NCI-H146 (cell line): ENCODE data around the gene EVA1C.
"Not testable (repeated sequence)": the region's sequence is repeated elsewhere in the genome, so short reads cannot be mapped to it uniquely, and the experiment has no call there.

Experiments
- DNase-seq: peaks from one replicate; lab custom pipeline; 2025; lab: John Stamatoyannopoulos, UW

Gene EVA1C

DNA sequence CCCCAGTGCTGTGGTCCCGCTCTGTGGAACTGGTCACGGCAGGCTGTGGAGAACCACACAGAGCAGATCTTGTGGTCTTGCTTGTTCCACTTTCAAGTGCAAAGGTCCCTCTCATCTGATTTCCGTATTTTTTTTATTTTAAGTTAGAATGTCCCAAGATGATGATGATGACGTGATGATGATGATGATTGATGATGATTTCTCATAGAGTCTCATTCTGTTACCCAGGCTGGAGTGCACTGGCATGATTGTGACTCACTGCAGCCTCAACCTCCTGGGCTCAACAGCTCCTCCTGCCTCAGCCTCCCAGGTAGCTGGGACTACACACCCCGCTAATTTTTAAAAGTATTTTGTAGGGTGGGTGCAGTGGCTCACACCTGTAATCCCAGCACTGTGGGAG lies 12.2 kb downstream of the EVA1C start:
- DNase-seq = no peak

DNA sequence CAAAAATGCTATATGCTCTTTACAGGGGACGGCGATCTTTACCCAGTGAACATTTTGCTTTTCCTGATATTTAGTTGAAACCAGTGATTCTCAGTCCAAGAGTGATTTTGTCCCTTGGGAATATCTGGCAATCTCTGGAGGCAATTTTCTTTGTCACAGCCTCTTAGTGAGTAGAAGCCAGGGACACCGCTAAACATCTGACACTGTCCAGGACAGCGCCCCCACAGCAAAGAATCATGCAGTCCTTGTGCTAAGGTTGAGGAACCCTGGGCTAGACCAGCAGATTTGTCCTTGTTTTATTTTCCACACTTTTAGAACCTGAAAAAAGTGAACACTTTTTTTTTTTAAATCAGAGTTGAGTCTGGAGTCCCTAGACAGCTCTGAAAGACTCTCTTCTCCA lies 13.1 kb downstream of the EVA1C start:
- no peak for DNase-seq

DNA sequence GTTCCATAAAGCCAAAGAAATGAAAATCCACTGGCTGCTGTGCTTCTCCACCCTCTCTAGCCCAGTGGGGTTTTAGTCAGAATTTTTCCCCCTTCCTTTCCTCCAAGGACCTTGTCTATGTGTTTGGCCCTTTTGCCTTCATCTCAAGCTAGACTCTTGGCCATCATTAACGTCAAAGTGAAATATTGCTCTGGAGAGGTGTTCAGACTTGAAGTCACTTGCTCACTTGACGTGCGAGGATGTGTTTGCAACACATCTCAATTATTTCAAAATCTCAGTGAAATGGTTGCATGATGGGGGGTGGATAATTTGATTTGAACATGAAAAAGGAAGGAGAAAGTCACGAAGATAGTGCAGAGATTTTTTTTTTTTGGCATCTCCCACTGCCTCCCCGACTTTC lies 13.6 kb downstream of the EVA1C start:
- DNase-seq = no peak

DNA sequence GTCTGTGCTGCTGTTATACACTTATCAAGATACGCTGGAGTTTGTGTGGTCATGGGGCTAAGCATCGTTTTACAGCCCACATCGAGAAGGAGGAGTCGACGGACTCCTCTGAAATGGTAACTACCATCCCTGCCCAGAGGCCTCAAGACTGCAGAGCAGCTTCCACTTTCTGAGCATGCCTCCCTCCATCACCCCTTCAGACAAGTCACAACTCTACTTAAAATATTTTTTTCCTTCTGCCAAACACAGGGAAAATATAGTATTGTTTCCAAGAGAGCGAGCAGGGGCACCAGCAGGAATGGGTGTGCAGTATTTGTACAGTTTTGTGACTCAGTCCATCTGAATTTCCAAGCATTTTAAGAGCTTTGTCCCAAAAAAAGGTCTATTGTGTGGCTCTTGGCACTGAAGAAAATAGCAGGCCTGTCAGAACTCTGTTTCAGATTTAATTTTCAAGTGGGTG lies 14.1 kb downstream of the EVA1C start:
- no peak for DNase-seq

DNA sequence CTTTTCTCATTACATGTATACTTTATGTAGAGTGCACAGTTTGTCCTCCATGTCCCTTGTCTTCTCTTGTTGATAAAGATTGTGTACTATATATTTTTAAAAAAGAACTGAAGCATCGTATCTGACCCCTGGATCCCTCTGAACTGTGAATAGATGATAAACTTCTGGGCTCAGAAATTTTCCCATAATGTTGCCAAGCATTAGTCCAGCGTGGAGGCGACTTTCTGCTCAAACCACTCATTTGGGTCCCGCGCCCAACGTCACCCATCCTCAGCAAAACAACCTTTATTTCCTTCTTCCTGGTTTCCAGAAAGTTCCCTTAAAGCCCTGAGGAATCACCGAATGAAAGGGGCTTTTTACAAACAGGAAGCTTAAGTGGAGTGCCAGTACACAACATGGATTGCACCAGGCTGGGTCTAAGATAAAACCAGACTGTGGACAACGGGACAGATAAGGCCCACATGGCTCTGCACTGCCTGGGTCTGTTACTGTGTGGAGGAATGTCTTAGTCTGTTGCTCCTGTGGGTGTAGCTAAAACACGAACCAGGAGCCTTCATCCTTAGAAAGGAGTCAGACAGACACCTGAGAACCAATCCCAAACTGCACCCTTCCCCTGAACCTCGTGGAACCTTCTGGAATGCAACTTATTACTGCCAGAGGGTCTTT lies 15.6 kb downstream of the EVA1C start:
- no peak for DNase-seq

DNA sequence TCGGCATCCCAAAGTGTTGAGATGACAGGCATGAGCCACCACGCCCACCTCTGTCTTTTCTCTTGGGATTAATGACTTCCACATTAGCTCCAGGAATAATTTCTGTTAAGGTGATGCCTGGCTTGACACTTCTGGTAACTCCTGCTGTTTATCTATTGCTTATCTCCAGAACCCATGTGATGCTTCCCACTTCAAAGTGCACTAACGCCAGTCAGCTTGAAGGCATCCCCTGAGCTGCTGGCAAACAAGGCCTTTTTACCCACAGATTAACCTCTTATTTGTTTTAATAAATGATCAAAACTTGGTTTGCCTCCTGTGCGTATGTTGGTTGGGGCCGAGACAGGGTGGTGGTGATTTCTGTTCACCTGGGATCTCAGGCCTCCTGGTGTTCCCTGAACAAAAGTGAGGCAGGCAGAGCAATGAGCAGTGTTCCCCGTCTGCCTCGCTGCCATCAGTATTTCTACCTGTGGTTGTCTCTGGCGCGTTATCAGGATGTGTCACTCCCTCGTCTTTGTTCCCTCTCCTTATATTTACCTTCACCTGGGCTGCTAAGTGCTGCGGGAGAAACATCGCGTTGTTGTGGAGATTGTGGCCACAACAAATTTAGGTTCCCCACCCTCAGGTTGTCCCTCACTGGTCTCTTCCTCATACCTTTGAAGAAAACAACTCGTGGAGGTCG lies 20.6 kb downstream of the EVA1C start:
- peak; percentile 77 for DNase-seq

DNA sequence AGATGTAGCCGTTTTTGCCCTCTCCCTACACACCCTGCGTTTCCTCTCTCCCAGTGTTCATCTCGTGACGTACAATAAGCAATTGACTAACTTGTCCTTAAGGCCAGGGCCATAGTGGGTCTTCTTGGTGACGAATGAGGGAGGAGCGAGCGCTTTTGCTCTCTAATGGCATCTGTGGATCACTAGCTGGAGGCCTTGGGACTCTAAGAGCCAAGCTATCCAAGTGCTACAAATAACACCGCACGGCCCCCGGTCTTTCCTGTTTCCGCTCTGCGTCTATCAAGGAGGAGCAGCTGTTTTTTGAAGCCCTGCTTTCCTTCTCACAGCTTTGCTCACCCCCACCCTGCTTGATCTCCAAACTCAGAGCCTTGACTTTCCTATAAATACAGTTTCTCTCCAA lies 25.2 kb downstream of the EVA1C start:
- no peak for DNase-seq

DNA sequence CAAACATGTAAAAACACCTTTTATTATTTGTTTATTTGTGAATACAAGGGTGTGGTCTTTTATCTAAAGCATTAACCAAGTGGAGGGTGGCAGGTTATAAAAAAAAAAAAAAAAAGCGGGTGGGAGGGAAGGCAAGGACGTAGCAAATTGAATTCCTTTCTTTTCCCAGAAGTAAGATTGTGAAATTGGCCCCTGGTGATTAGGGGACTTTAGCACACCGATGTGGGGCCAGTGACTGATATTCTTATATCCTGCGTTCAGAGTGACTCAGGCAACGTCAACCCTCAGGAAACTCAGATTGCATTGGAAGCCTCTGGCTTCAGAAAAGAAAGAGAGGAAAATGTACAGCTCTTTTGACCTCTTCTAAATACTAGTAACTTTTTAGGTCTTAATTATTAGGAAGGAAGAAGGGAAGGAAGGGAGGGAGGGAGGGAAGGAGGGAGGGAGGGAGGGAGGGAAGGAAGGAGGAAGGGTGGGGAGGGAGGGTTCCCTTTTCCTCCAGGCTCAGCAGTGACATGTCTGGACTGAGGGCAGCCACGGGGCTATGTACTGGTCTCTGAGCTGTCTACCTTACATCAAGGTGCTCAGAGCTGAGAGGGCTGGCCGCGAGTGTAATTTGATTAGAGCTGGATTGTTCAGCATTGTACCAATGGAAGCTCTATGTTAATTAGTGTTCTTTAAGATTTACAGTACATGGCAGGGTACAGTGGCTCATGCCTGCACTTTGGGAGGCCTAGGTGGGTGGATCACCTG lies 30.2 kb downstream of the EVA1C start:
- no peak for DNase-seq

DNA sequence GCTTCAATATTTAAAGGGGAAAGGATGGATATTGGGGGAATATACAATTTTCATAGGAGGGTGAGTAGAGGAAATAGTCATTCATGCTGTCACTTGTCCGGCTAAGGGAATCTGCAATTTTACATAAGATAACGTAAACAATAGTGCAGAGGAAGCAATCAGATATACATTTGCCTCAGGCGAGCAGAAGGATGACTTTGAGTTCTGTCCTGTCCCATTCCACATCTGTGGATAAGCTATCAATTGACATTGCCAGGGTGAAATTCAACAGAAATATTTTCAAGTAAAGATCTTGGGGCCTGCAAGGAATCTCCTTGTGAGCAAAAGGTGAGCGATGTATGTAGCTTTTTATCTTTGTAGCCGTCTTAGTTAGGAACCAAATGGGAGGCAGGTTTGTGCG lies 32.6 kb downstream of the EVA1C start:
- DNase-seq = no peak

DNA sequence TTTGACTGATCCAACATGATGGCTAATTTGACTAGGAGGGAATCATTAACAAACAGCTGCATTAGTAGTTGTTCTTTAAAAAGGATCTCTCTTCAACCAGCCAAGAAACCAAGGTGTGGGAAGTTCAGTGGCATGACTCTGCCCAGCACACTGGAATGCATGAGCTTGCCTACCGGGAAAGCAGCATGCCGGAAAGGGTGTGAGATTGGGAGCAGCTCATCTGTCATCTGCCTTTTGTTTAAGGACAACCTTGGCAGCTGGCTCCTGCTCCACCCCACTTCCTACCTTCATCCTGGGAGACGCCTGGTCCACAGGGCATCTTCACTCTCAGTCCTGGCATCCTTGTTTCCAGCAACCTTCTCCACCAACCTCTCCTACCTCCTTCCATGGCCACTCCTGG lies 33.9 kb downstream of the EVA1C start:
- DNase-seq = not testable (repeated sequence)

DNA sequence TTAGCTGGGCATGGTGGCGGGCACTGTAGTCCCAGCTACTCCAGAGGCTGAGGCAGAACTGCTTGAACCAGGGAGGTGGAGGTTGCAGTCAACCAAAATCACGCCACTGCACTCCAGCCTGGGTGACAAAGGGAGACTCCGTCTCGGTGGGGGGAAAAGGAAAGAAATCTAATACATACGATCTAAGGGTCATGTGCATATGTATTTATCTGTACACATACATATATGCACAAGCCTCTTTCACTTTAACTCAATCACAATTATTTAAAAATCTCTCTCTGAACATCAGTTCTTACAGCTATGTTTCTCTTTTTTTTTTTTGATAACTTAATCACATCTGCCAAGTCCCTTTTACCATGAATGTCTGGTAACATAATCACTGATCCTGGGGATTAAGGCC lies 34.7 kb downstream of the EVA1C start:
- DNase-seq = no peak

DNA sequence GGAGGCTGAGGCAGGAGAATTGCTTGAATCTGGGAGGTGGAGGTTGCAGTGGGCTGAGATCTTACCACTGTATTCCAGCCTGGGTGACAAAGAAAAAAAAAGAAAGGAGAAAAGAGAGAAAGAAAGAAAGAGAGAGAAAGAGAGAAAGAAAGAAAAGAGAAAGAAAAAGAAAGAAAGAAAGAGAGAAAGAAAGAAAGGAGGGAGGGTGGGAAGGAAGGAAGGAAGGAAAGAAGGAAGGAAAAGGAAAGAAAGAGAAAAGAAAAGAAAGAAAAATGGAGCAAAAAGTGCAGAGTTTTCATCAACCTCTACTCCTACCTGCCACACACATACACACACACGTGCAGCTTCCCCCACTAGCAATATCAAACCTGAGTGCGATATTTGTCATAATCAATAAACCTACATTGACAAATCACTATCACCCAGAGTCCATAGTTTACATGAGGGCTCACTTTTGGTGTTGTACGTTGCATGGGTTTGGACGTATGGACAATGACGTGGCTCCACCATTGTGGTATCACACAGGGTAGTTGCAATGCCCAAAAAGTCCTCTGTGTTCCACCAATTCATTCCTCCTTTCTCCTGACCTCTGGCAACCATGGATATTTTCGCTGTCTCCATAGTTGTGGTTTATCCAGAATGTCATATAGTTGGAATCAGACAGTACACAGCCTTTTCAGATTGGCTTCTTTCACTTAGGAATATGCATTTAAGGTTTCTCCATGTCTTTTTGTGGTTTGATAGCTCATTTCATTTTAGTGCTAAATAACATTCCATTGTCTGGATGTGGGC lies 36.5 kb downstream of the EVA1C start:
- DNase-seq = no peak

DNA sequence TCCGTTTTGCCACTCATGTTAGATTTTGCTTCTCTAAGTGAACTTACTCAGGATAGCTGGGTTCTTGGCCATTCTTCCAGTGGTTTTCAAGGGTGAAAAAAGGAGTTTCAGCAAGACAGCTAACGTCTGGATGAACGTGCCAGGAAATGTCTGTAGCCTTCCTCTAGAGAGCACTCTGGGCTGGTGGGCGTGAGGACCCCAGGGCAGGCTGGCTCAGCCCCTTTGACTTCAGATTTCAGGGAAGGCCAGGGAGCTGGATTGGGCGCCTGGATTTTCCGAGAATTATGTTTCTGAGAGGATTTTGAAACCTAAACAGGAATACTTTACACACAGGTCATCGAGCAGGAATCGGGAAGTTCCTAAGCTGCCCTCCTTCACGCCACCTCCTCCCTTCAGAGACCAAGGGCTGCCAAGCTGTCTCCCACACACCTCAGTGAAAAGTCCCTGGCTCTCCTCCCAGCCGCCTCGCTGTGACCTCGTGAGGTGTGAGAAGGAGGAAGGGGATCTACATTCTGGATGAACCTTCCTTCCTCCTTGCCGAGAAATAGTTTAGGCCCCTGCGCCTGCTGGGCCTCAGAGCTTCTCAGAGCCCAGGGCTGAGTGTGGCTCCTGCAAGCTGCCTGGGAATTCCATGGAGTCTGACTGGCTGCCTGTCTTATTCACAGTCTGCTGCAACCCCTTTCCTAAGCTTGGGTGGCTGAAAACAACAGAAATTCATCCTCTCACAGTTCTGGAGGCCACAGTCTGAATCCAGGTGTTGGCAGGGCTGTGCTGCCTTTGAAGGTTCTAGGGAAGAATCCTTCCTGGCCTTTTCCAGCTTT lies 38.6 kb downstream of the EVA1C start:
- not testable (repeated sequence) for DNase-seq

DNA sequence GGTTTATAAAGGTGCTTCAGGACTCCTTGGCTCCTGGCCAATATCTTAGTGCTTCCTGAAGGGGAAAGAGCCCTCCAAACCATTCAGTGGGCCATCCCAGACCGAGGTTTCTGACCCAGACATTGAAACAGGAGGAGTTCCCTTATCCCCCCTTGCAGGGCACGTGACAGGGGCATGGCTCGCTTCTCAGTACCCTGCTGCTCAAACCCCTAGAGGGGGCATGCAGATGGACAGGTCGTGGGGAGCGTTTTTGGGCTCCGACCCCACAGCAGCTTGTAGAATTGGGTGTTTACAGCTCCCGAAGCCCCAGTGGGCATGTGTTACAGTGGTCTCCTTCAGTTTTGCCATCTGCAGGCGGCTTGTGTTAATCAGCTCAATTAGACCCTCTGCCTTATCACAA lies 39.7 kb downstream of the EVA1C start:
- not testable (repeated sequence) for DNase-seq

DNA sequence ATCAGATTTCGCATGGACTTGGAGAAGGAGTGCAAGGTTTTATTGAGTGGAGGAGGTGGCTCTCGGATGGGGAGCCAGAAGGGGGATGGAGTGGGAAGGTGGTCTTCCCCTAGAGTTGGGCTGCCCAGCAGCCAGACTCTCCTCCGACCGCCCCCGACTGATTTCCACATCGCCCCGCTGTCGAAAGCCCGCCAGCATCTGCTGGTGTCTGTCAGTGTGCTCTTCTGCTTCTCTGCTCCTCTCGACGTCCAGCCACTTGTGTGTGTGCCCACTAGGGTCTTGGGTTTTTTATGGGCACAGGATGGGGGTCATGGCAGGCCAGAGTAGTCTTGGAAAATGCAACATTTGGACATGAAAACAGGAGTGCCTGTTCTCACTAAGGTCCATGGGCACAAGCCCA lies 40.1 kb downstream of the EVA1C start:
- no peak for DNase-seq

DNA sequence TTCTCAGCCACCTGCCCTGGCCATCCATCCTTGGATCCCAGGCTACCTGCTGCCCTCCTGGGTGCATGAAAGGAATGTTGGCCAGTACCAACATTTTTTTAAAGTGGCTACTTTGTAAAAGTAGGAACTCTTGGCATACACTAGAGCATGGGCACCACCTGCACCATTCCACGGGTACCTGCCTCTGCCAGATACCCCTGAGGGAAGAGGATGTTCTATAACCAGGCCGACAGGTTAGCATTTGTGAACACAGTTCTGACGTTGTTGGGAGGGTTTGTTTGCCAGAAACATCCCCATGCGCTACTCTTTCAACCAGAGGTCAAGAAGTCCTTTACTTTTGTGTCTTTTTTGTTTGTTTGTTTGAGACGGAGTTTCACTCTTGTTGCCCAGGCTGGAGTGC lies 43.0 kb downstream of the EVA1C start:
- no peak for DNase-seq

DNA sequence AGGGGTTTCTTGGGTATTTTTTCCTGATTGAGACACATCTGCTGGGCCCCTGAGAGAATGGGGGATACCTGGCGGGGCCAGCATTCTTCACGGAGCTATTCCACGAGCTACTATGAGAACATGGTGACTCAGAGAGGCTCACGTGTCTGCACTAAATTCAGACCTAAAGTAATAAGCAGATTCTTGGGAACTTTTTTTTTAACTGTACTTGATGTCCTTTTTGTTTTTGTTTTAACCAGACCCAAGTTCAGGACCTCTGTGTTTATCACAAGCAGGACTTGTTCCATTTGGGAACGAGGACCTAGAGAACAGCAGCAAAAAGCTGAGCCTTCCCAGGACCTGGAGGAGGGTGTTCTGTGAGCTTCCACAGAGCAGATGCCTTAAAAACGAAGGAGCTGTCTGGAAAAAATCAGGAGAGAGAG lies 44.0 kb downstream of the EVA1C start:
- no peak for DNase-seq

DNA sequence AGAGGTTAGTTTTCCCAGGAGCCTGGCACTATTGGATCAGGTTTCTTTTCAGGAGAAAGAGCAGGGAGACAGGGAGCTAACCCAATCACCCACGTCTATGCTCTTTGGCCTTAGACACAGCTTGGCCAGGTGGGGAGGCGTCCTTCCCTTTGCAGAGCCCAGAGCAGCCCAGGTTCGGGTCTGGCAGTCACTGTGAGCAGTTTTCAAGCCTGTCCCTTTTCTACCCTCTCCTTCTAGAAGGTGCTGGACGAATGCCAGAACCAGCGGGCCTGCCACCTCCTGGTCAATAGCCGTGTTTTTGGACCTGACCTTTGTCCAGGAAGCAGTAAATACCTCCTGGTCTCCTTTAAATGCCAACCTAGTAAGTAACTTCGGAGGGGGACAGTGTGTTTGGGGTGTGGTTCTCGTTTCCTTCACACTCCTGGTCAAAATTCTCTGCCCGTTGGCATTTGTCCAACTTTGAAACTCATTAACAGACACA lies 44.9 kb downstream of the EVA1C start:
- no peak for DNase-seq

DNA sequence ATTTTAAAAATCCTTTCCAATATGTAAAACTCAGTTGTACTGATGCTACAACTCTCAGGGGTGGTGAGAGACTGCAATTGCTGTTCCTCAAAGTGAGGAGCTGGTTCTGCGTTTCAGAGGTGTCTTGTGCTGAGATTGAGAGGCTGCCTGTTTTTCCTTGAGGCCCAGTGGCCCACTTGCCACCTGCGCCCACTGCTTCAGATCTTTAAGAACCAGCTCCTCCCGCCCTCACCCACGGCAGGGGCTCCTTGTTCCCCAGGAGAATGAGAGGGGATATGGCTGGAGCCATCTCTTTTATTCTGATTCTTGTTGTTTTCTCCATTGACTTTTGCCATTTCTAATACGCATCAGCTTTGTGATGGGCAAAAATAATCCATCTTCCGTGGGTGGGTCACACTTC lies 45.5 kb downstream of the EVA1C start:
- no peak for DNase-seq

DNA sequence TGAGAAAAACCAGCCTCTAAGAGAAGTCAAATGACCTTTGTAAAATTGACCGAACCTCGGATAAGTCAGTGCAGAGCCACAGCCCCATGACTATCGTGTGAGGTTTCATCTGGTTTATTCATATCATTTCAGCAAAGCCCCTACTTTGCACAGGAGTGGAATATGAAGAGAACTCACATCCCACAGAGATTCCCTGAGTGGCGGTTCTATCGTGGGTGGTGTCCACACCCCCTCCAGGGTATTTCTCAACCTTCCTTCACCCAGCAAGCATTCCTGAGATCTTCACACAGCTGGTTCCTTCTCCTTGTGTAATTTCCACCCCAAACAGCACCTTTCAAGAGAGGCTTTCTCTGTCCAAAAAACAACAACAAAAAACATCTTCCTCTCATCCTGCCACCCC lies 47.5 kb downstream of the EVA1C start:
- DNase-seq = no peak

DNA sequence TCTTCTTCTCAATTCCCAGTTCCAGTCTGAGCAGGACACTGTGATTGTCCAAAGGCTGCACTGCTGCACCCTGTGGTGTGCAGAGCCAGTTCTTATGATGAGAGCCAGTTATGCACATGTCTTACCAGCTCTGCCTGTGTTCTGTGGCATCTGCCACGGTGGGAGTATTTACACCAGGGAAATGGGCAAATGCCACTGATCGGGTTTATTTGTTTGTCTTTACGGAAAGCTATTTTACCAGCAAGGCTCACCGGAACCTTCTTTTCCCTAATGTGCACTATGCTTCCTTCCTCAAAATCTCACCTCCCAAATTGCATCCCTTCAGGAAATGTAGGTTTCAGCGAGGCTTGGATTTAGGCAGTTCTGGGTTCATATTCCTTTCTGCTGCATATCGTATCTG lies 49.0 kb downstream of the EVA1C start:
- DNase-seq = no peak
